B cell (primary cell): ENCODE measurements around the gene HIVEP1. TPM values are rescaled to one million over a fixed set of nuclear protein-coding genes. Genes with fewer than 3 reads are reported as not detected.

ENCODE experiments used
- ATAC-seq: fragments of 200-7000 bp; cut with Tn5 transposase; one replicate; pipeline ENCODE4 v1.10.0; 2021; ENCODE audit warnings: low read depth, mild to moderate bottlenecking, moderate number of reproducible peaks, moderate library complexity
- CTCF ChIA-PET: fragments of 350-600 bp; sonication (Branson Sonifier 250); formaldehyde crosslinking; loops from one replicate; lab custom pipeline; 2021; ENCODE audit warnings: antibody characterized with exemption, inconsistent platforms; lab: Charles Lee
- POLR2A ChIA-PET: fragments of 350-600 bp; sonication (Branson Sonifier 250); formaldehyde crosslinking; loops from one replicate; lab custom pipeline; 2021; ENCODE audit warnings: antibody characterized with exemption; lab: Charles Lee
- DNase-seq: peaks from one replicate; pipeline ENCODE4 v3.0.0; 2013
- H2AFZ ChIP-seq: 2 replicates; pipeline ENCODE4 v1.6.1; 2012; ENCODE audit warnings: mild to moderate bottlenecking, low read depth, low read length; ENCODE audit not compliant: insufficient read depth, poor library complexity, severe bottlenecking
- H3K27ac ChIP-seq, 2 donors: 1 replicate in 1 of 2; 2 replicates in 1 of 2; pipeline ENCODE4 v1.5.1; 2012 to 2013; ENCODE audit warnings: low read length in 2 of 2, mild to moderate bottlenecking in 2 of 2, moderate library complexity in 1 of 2
- H3K27me3 ChIP-seq, 4 experiments: fragments of 200-600 bp in 1 of 4; sonication (generic) in 1 of 4; replicated peaks in 1 of 4; 1 replicate in 2 of 4; 2 replicates in 2 of 4; pipeline versions ENCODE4 v1.6.1 to v1.7.0; 2013 to 2016; ENCODE audit warnings: low read length in 3 of 4, mild to moderate bottlenecking in 2 of 4, mixed read lengths in 1 of 4, moderate library complexity in 1 of 4; ENCODE audit not compliant: insufficient read depth in 4 of 4, control insufficient read depth in 3 of 4; ENCODE audit errors: control extremely low read depth in 1 of 4
- H3K36me3 ChIP-seq, 2 experiments: replicated peaks in 1 of 2; 1 replicate in 1 of 2; 2 replicates in 1 of 2; pipeline versions ENCODE4 v1.6.1 to v1.7.1; 2013; ENCODE audit warnings: low read length in 1 of 2; ENCODE audit not compliant: insufficient read depth in 2 of 2, control insufficient read depth in 1 of 2; ENCODE audit errors: control extremely low read depth in 1 of 2, extremely low read depth in 1 of 2
- H3K4me1 ChIP-seq, 2 donors: fragments of 200-600 bp in 1 of 2; sonication (generic) in 1 of 2; 1 replicate in 1 of 2; 2 replicates in 1 of 2; pipeline versions ENCODE4 v1.5.1 to v1.6.1; 2013 to 2017; ENCODE audit warnings: low read length in 2 of 2; ENCODE audit not compliant: control insufficient read depth in 2 of 2, insufficient read depth in 2 of 2
- H3K4me2 ChIP-seq: replicated peaks from 2 replicates; pipeline ENCODE3; 2012; ENCODE audit warnings: mild to moderate bottlenecking, low read depth, low read length; ENCODE audit not compliant: poor library complexity, severe bottlenecking
- H3K4me3 ChIP-seq, 5 experiments: fragments of 200-600 bp in 1 of 5; sonication (generic) in 1 of 5; 1 replicate in 3 of 5; 2 replicates in 2 of 5; pipeline versions ENCODE4 v1.5.1 to v1.7.0; 2011 to 2016; ENCODE audit warnings: low read length in 4 of 5, mild to moderate bottlenecking in 4 of 5, low read depth in 2 of 5, control low read depth in 1 of 5, moderate library complexity in 1 of 5; ENCODE audit not compliant: insufficient read depth in 1 of 5; ENCODE audit errors: control extremely low read depth in 1 of 5, extremely low read depth in 1 of 5
- H3K79me2 ChIP-seq: fragments of 200-600 bp; sonication (generic); one replicate; pipeline ENCODE4 v1.6.0; 2016; ENCODE audit warnings: low read length; ENCODE audit not compliant: control insufficient read depth, insufficient read depth
- H3K9ac ChIP-seq: fragments of 200-600 bp; sonication (generic); 2 replicates; pipeline ENCODE4 v1.6.1; 2017; ENCODE audit warnings: mild to moderate bottlenecking, low read length, moderate library complexity
- H3K9me3 ChIP-seq, 3 donors: one replicate each; pipeline versions ENCODE4 v1.6.1 to v1.7.1; 2013; ENCODE audit warnings: low read length in 2 of 3; ENCODE audit not compliant: control insufficient read depth in 2 of 3, insufficient read depth in 1 of 3; ENCODE audit errors: control extremely low read depth in 1 of 3
- H4K20me1 ChIP-seq: 2 replicates; pipeline ENCODE4 v1.6.0; 2012; ENCODE audit warnings: mild to moderate bottlenecking, low read length; ENCODE audit not compliant: insufficient read depth, control insufficient read depth, poor library complexity, severe bottlenecking
- H3K27ac Mint-ChIP-seq: one replicate; pipeline ENCODE4 v1.8.0; 2021; ENCODE audit warnings: mixed read lengths
- H3K27me3 Mint-ChIP-seq: one replicate; pipeline ENCODE4 v1.8.0; 2021; ENCODE audit warnings: mixed read lengths
- H3K4me1 Mint-ChIP-seq: one replicate; pipeline ENCODE4 v1.8.0; 2021; ENCODE audit warnings: mixed read lengths
- H3K4me3 Mint-ChIP-seq: one replicate; pipeline ENCODE4 v1.8.0; 2021; ENCODE audit warnings: mixed read lengths
- H3K9me3 Mint-ChIP-seq: one replicate; pipeline ENCODE4 v1.8.0; 2022; ENCODE audit warnings: mixed read lengths; ENCODE audit not compliant: insufficient read depth
- CTCF ChIP-seq: fragments of 200-600 bp; IDR thresholded peaks from one replicate; pipeline ENCODE4 v1.8.0; 2022; ENCODE audit warnings: antibody characterized with exemption, mild to moderate bottlenecking
- EZH2 ChIP-seq: IDR thresholded peaks from 2 replicates; pipeline ENCODE4 v1.6.1; 2012; ENCODE audit warnings: borderline replicate concordance, low read depth, mild to moderate bottlenecking, moderate library complexity, low read length; ENCODE audit not compliant: insufficient read depth, poor library complexity, severe bottlenecking
- WGBS: methylation state at CpG from one replicate; pipeline ENCODE4 v1.1.5; 2013; ENCODE audit warnings: missing lambda C conversion rate; ENCODE audit not compliant: insufficient coverage; 5-methylcytosine and 5-hydroxymethylcytosine counted together
- intact Hi-C: fragments of 100-400 bp; cut with micrococcal nuclease; formaldehyde crosslinking; loops from one replicate; pipeline ENCODE4 v1.10.0; 2022
- polyA plus RNA-seq: library from polyadenylated mRNA; depleted of rRNA; stranded (reverse); fragments of >200 nt; gene quantifications from 2 replicates; pipeline ENCODE4 v1.2.3, GENCODE V29; 2012
- total RNA-seq, 2 donors: library from RNA; stranded (reverse); fragments of 120-200 nt in 1 of 2; gene quantifications; 1 replicate in 1 of 2; 2 replicates in 1 of 2; pipeline versions ENCODE4 v1.2.3 to v1.2.4, GENCODE V29; 2013 to 2022

The HIVEP1 gene
- total and polyA plus RNA-seq, 2 donors (not counting 1 experiment from before 2014, with no cell fraction given): 11.3 to 96.5 TPM

DNA sequence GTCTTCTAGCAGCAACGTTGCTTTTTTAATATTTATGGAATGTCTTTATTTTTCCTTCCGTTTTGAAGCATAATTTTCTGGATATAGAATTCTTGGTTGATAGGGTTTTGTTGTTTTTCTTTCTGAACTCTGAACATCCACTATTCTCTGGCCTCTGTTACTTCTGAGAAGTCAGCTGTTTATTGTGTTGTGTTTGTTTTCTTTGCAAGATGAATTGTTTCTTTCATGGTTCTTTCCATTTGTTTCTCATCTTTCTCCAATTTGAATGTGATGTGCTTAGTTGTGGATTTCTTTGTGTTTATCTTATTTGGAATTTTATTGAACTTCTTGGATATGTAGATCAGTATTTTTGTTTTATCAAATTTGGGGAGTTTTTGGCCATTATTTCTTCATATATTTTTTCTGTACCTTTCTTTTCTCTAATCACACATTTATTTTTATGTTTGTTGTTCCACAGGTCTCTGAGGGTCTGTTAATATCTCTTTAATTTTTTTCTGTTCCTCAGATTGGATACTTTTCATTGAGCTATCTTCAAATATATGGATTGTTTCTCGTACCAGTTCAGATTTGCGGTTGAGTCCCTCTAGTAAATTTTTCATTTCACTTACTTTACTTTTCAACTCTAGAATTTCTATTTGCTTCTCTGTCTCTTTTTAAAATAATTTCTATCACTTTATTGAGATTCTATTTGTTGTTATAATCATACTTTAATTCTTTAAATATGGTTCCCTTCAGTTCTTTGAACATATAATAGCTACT is 18.0 kb downstream of the HIVEP1 start:
- Mint-ChIP-seq H3K4me1 (peaks cover 42% of the 10 kb centered on the region), H3K9me3 (peaks cover 13% of the 10 kb centered on the region), H3K27ac (no peak overlapping the region), H3K27me3 (no peaks in the 10 kb centered on the region), H3K4me3 (no peak overlapping the region)
- no peak overlapping the region for H3K27ac ChIP-seq
- no peak overlapping the region for H3K4me3 ChIP-seq
- H3K9me3 ChIP-seq: peaks cover 0 to 17% (median 7%) of the 10 kb centered on the region in 3 donors
- H2AFZ ChIP-seq: no peak overlapping the region
- ChIA-PET CTCF (interaction anchor here (1.1 kb wide), 1 partner anchor 8 kb away, joined by 5 read pairs; no protein-coding TSS in a partner anchor), POLR2A (no interaction called here)
- DNase-seq (no peak), ATAC-seq (no peak)
- WGBS: no CpG with 5 or more reads among the region's 4 CpGs
- no peak for TF ChIP-seq EZH2
- TF ChIP-seq CTCF: no peak
- peaks cover 3 to 12% of the 10 kb centered on the region in 2 donors for H3K4me1 ChIP-seq
- no peaks in the 10 kb centered on the region for H3K36me3 ChIP-seq
- H4K20me1 ChIP-seq: peaks cover 23% of the 10 kb centered on the region
- no peaks in the 10 kb centered on the region for H3K27me3 ChIP-seq
- H3K79me2 ChIP-seq: peaks cover 90% of the 10 kb centered on the region
- H3K9ac ChIP-seq: no peak overlapping the region
- intact Hi-C loops: loop anchor here (10.0 kb wide), 1 partner anchor 205 kb away; no protein-coding TSS in a partner anchor
- H3K4me2 ChIP-seq: no peak overlapping the region

GRCh38 chr6:12030993-12031550 is 19.0 kb downstream of the HIVEP1 start:
- Histone ChIP-seq H3K9ac (no peak overlapping the region), H3K27me3 (no peaks in the 10 kb centered on the region), H3K4me2 (no peak overlapping the region), H3K27ac (no peak overlapping the region), H3K79me2 (peaks cover 90% of the 10 kb centered on the region), H3K4me1 (peaks cover 3 to 11% of the 10 kb centered on the region in 2 donors), H3K9me3 (peaks cover 0 to 17% (median 7%) of the 10 kb centered on the region in 3 donors), H4K20me1 (peaks cover 22% of the 10 kb centered on the region), H3K4me3 (no peak overlapping the region), H2AFZ (no peak overlapping the region), H3K36me3 (no peaks in the 10 kb centered on the region)
- Mint-ChIP-seq H3K27me3 (no peaks in the 10 kb centered on the region), H3K27ac (no peak overlapping the region), H3K4me1 (peaks cover 45% of the 10 kb centered on the region), H3K9me3 (peaks cover 13% of the 10 kb centered on the region), H3K4me3 (no peak overlapping the region)
- ChIA-PET POLR2A (no interaction called here), CTCF (interaction anchor here (1.1 kb wide), 1 partner anchor 9 kb away, joined by 5 read pairs; no protein-coding TSS in a partner anchor)
- no peak for TF ChIP-seq EZH2
- TF ChIP-seq CTCF: no peak
- intact Hi-C loops: loop anchor here (10.0 kb wide), 1 partner anchor 204 kb away; no protein-coding TSS in a partner anchor
- WGBS: 100% methylated on average over 1 of the region's 2 CpGs
- no peak for DNase-seq
- no peak for ATAC-seq
